ENCODE measurements around the gene PHF21A.

The PHF21A gene

DNA sequence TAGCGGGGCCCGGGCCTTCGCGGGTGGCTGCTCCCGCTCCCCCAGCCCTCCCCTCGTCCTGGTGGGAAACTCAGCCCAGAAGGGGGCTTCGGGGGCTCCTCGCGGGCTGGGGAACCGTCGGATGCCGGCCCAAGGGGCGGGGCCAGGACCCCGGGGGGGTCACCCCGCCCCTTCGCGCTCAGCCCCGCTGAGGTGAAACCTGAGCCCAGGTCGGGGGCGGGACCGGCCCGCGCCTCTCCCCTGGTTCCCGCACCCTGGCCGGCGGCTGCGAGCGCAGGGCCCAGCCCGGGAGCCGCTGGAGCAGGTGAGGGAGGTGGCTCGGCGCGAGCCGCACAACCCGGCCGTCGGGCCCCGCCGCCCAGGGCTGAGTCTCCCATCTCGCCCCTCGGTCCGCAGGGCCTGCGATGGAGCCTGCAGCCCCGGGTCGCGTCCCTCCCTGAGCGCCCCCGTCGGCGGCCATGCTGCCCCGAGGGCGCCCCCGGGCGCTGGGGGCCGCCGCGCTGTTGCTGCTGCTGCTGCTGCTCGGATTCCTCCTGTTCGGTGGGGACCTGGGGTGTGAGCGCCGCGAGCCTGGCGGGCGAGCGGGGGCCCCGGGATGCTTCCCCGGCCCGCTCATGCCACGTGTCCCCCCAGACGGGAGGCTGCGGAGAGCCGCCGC lies 198.7 kb downstream of the PHF21A start, which contains the start of gene LARGE2:
Gene LARGE2, plus strand, starts transcription at position 232 of the 658 bp plus-strand sequence. Its CDS starts 227 bp downstream, at position 459.
- DNase-seq, result peak; percentile 78
- Mint-ChIP-seq H3K4me1 (peaks cover 36% of the 10 kb centered on the region), H3K4me3 (peak within 1 kb of the TSS; percentile 74), H3K36me3 (ENCODE audit: low read depth) (no peaks in the 10 kb centered on the region), H3K27ac (no peak within 1 kb of the TSS), H3K9me3 (peaks cover 6% of the 10 kb centered on the region), H3K27me3 (ENCODE audit: low read depth, poor library complexity) (peaks cover 60% of the 10 kb centered on the region)
- TF ChIP-seq, protein P1, sequence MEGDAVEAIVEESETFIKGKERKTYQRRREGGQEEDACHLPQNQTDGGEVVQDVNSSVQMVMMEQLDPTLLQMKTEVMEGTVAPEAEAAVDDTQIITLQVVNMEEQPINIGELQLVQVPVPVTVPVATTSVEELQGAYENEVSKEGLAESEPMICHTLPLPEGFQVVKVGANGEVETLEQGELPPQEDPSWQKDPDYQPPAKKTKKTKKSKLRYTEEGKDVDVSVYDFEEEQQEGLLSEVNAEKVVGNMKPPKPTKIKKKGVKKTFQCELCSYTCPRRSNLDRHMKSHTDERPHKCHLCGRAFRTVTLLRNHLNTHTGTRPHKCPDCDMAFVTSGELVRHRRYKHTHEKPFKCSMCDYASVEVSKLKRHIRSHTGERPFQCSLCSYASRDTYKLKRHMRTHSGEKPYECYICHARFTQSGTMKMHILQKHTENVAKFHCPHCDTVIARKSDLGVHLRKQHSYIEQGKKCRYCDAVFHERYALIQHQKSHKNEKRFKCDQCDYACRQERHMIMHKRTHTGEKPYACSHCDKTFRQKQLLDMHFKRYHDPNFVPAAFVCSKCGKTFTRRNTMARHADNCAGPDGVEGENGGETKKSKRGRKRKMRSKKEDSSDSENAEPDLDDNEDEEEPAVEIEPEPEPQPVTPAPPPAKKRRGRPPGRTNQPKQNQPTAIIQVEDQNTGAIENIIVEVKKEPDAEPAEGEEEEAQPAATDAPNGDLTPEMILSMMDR (IDR thresholded peaks at IDR 0.05), result no peak

DNA sequence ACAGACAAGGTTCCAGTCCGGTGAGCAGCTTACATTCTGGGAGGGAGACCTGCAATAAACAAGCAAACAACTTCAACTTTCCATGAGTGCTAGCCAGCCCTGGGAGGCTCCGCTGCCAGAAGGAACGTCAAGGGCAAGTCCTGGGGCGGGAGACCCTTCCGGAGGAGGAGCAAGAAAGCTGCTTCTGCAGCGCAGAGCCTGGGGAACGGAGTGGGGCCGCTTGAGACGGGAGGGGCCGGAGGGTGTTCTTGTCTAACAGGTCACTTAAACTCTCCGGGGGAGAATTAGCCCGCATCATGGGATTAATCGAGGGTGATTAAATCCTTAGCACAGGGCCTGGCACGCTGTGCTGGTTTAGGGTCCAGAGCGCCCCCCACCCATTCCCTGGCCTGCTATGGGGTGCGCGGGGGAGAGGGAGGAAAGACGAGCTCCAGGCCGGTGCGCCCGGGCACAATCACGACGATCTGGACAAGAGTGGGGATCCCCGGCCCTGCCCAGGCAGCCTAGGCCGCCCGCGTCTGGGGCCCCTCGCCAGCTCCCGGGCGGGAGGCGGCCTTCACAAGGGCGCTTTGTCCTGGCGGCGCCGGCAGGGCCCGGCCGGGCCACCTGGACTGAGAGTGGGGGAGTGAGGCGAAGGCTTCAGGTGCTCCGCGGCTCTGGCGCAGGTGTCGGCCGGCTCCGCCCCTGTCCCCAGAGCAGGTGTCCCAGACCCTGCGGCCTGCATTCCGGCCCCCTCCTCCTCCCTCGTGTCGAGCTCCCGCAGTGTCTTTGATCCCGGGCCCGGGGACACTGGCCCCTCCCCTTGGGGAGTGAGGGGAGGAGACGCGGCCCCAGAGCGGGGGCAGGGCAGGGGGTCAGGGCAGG lies 199.5 kb downstream of the PHF21A start:
- Mint-ChIP-seq H3K4me3 (peak overlapping the region; percentile 74), H3K27ac (no peak overlapping the region), H3K4me1 (peaks cover 41% of the 10 kb centered on the region), H3K9me3 (peaks cover 6% of the 10 kb centered on the region), H3K27me3 (ENCODE audit: low read depth, poor library complexity) (peaks cover 60% of the 10 kb centered on the region), H3K36me3 (ENCODE audit: low read depth) (no peaks in the 10 kb centered on the region)
- TF ChIP-seq, protein P1 (IDR thresholded peaks at IDR 0.05), result no peak
- peak; percentile 68 for DNase-seq

DNA sequence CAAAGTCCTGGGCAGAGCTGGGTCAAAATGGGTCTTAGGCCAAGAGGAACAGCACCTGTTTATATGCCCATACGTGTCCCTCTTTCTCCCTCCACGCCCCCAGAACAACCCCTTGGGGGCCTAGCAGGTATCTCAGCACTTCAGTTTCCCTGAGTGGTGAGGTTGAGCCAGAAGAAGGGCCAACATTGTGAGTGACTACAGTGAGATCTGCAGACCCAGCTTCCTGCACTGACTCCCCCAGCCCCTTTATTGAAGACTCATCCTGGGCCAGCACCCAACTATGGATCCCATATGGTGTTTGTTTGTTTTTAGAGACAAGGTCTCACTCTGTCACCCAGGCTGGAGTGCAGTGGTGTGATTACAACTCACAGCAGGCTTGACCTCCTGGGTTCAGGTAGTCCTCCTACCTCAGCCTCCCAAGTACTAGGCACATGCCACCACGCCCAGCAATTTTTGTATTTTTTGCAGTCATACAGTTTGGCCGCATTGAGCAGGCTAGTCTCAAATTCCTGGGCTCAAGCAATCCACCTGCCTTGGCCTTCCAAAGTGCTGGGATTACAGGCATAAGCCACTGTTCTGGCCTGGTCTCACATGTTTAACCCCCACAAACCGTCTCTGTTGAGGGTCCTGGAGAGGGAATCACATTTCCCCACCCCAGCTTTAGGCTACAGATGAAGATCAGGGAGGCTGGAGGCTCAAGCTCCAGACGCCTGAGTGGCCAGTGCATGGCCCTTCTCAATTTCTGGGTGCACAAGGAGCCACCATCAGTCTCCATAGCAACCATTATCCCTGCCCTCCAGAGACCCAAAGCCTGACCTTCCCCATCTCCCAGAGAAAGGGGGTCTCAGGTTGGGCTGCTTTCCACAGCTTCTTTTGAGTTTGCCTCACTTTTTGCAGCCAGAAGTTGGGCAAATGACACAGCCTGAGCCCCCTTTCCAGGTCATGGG lies 200.4 kb downstream of the PHF21A start:
- no peak overlapping the region for H3K27ac Mint-ChIP-seq
- H3K4me3 Mint-ChIP-seq, result peak overlapping the region; percentile 74
- H3K36me3 Mint-ChIP-seq (ENCODE audit: low read depth), result no peaks in the 10 kb centered on the region
- TF ChIP-seq, protein P1 (IDR thresholded peaks at IDR 0.05), result no peak
- no peak for DNase-seq
- H3K9me3 Mint-ChIP-seq, result peaks cover 6% of the 10 kb centered on the region
- peaks cover 42% of the 10 kb centered on the region for H3K4me1 Mint-ChIP-seq
- peaks cover 54% of the 10 kb centered on the region for H3K27me3 Mint-ChIP-seq (ENCODE audit: low read depth, poor library complexity)

DNA sequence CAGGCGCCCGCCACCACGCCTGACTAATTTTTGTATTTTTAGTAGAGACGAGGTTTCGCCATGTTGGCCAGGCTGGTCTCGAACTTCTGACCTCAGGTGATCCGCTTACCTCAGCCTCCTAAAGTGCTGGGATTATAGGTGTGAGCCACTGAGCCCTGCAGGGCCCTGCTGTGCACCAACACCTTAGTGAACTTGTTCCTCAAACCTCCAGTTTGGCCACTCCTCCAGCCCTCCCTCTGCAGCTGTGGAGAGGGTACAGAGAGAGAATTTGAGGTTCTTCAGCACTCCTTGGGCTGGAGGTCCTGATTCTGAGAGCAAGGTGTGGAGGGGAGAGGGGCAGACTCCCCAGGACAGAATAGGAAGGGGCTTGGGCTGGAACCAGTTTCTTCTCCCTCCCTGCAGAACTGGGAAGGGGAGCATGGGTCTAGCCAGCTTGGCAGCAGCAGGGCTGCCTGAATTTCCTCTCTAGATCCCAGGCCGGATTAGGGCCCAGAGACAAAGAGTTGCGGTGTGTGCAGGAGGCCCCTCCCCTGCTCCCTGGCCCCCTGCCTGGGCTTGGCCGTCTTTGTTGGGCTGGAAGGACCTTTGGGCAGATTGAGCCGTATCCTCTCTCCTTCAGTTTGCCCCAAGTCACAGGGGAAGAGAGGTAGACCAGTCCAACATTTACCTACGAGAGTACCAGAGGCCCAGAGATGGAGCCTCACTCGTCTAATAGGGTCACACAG lies 201.3 kb downstream of the PHF21A start:
- peaks cover 45% of the 10 kb centered on the region for H3K27me3 Mint-ChIP-seq (ENCODE audit: low read depth, poor library complexity)
- no peak overlapping the region for H3K27ac Mint-ChIP-seq
- peaks cover 42% of the 10 kb centered on the region for H3K4me1 Mint-ChIP-seq
- no peaks in the 10 kb centered on the region for H3K36me3 Mint-ChIP-seq (ENCODE audit: low read depth)
- H3K9me3 Mint-ChIP-seq, result peaks cover 6% of the 10 kb centered on the region
- TF ChIP-seq, protein P1 (IDR thresholded peaks at IDR 0.05), result no peak
- no peak for DNase-seq
- H3K4me3 Mint-ChIP-seq, result peak overlapping the region; percentile 36

DNA sequence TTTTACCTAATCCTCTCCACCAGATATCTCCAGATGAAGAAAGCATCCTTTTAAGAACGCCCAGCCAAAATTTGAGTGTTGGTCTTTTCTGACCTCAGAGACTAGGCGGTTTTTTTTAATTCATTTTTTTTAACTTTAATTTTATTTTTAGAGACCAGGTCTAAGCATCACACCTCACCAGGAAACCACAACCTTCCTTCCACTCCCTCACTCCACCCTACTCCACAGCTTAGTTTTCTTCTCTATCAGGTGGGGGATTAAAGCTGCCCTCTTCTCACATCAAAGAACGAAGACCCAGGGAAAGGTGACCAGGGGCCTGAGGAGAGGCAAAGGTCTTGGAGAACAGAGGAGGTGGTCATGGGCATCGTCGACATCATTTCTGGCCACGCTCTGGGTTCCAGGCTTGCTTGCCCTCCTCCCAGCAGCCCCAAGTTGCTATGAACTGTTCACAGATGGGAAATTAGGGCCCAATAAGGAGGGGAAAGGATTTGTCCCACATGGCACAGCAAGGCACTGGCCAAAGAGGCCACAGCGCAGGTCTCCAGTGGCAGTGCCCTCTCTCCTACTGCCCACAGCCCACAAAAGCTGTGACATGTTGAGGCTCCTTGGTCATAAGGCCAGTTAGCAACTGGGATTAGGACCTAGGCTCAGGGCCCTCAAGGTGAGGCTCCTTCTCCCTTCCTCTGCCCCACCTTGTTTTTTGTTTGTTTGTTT lies 202.1 kb downstream of the PHF21A start:
- H3K4me3 Mint-ChIP-seq, result peak overlapping the region; percentile 97
- no peak overlapping the region for H3K27ac Mint-ChIP-seq
- no peaks in the 10 kb centered on the region for H3K36me3 Mint-ChIP-seq (ENCODE audit: low read depth)
- H3K4me1 Mint-ChIP-seq, result peaks cover 38% of the 10 kb centered on the region
- DNase-seq, result no peak
- H3K9me3 Mint-ChIP-seq, result peaks cover 3% of the 10 kb centered on the region
- TF ChIP-seq, protein P1 (IDR thresholded peaks at IDR 0.05), result no peak
- peaks cover 37% of the 10 kb centered on the region for H3K27me3 Mint-ChIP-seq (ENCODE audit: low read depth, poor library complexity)

Measured in nephron progenitor cell (in vitro differentiated cells).